Endometrial microvascular endothelial cells (primary cell): ENCODE measurements around the gene POLR1E. TPM values are rescaled to one million over a fixed set of nuclear protein-coding genes. Genes with fewer than 3 reads are reported as not detected.

ENCODE experiments used
- in situ Hi-C: cut with HindIII; loops from 2 replicates; pipeline ENCODE4 v1.10.0; 2017; ENCODE audit warnings: low sequenced_read_pairs, low pct_unique_long_range_greater_than_20kb; ENCODE audit errors: inconsistent ontology term
- total RNA-seq: library from RNA; depleted of rRNA; stranded (reverse); fragments of >200 nt; gene quantifications from one replicate; pipeline ENCODE4 v1.2.3, GENCODE V29; 2015; ENCODE audit errors: inconsistent ontology term

The POLR1E gene
- total RNA-seq, 1 donor from 2014 or later: 21.9 TPM

GRCh38 chr9:37521111-37521510 lies 35.4 kb downstream of the POLR1E start:
- in situ Hi-C loops: no loop called here

GRCh38 chr9:37522971-37523370 lies 37.2 kb downstream of the POLR1E start:
- in situ Hi-C loops: no loop called here

- in situ Hi-C loops: no loop called here
These were observed 38.2 kb downstream of the POLR1E start for GRCh38 chr9:37523916-37524315.

GRCh38 chr9:37528652-37529471 lies 43.1 kb downstream of the POLR1E start:
- in situ Hi-C loops: no loop called here

GRCh38 chr9:37531699-37532098 lies 46.0 kb downstream of the POLR1E start:
- in situ Hi-C loops: no loop called here

GRCh38 chr9:37534412-37534811 lies 48.7 kb downstream of the POLR1E start:
- in situ Hi-C loops: no loop called here

- in situ Hi-C loops: no loop called here
These were observed 49.2 kb downstream of the POLR1E start for GRCh38 chr9:37534901-37535300.

GRCh38 chr9:37538099-37538498 lies 52.4 kb downstream of the POLR1E start:
- in situ Hi-C loops: no loop called here

- in situ Hi-C loops: no loop called here
These were observed 53.9 kb downstream of the POLR1E start for GRCh38 chr9:37539634-37540033.

- in situ Hi-C loops: no loop called here
These were observed 54.9 kb downstream of the POLR1E start for GRCh38 chr9:37540634-37541033.

- in situ Hi-C loops: no loop called here
These were observed 55.7 kb downstream of the POLR1E start for GRCh38 chr9:37541465-37541864.

GRCh38 chr9:37542488-37542887 lies 56.7 kb downstream of the POLR1E start:
- in situ Hi-C loops: no loop called here

GRCh38 chr9:37542895-37543294 lies 57.1 kb downstream of the POLR1E start:
- in situ Hi-C loops: no loop called here

- in situ Hi-C loops: no loop called here
These were observed 57.7 kb downstream of the POLR1E start for GRCh38 chr9:37543468-37543867.

- in situ Hi-C loops: no loop called here
These were observed 61.7 kb downstream of the POLR1E start for GRCh38 chr9:37547328-37547878.

- in situ Hi-C loops: no loop called here
These were observed 63.8 kb downstream of the POLR1E start for GRCh38 chr9:37549527-37549926.

- in situ Hi-C loops: no loop called here
These were observed 65.0 kb downstream of the POLR1E start for GRCh38 chr9:37550781-37551180.

- in situ Hi-C loops: no loop called here
These were observed 65.7 kb downstream of the POLR1E start for GRCh38 chr9:37551468-37551867.

- in situ Hi-C loops: no loop called here
These were observed 66.1 kb downstream of the POLR1E start for GRCh38 chr9:37551888-37552287.
